HG03025 (cell line): ENCODE data around the gene EPAS1.

ENCODE experiments used
- ATAC-seq: cut with Tn5 transposase; IDR thresholded peaks from one replicate; pipeline ENCODE4 v1.9.1; 2021; ENCODE audit warnings: mild to moderate bottlenecking, moderate library complexity; ENCODE audit not compliant: unreplicated experiment, low FRiP score

Gene EPAS1

DNA sequence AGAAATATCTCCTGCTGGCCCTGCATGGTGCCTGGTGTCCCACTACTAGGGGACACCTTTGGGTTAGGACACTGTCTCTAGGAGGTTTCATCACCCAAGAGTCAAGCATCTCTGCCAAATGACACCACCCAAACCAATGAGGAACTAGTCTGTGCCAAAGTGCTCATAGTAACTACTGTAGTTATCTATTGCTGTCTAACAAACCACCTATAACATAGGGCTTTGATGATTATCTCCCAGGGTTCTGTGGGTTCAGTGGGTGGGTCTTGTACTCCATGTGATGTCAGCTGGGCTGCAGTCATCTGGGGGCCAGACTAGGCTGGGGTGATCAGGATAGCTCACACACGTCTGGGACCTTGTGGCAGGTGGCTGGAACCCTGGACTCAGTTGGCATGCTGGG lies 59.8 kb downstream of the EPAS1 start:
- ATAC-seq = no peak

DNA sequence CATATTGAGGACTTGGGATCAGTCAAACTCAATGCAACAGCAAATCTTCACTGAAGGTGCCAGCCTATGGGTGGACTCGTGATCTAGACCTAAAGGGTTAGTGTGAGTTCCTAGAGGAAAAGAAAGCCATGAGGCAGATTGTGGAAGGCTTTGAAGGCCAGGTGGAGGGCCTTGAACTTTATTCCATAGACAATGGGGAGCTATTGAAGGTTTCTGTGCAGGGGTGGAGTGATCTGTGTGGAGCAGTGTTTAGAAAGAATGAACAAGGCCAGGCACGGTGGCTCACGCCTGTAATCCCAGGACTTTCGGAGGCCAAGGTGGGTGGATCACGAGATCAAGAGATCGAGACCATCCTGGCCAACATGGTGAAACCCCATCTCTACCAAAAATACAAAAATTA lies 61.5 kb downstream of the EPAS1 start:
- no peak for ATAC-seq

DNA sequence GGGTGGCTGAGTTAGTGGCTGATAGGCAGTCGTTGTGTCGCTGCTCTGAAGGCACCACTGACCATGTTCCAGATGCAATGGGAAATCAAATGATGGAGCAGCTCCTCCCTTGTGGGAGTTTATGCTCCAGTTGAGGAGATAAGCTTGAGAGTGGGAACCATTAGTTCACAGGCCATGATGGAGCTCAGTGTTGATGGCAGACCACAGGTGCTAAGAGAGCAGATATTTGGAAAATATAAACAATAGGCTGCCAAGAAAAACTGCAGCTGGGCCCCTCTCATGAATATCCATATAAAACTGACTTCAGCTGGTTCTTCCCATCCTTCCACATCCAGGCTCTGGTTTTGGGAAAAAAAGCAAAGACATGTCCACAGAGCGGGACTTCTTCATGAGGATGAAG lies 63.1 kb downstream of the EPAS1 start:
- no peak for ATAC-seq

DNA sequence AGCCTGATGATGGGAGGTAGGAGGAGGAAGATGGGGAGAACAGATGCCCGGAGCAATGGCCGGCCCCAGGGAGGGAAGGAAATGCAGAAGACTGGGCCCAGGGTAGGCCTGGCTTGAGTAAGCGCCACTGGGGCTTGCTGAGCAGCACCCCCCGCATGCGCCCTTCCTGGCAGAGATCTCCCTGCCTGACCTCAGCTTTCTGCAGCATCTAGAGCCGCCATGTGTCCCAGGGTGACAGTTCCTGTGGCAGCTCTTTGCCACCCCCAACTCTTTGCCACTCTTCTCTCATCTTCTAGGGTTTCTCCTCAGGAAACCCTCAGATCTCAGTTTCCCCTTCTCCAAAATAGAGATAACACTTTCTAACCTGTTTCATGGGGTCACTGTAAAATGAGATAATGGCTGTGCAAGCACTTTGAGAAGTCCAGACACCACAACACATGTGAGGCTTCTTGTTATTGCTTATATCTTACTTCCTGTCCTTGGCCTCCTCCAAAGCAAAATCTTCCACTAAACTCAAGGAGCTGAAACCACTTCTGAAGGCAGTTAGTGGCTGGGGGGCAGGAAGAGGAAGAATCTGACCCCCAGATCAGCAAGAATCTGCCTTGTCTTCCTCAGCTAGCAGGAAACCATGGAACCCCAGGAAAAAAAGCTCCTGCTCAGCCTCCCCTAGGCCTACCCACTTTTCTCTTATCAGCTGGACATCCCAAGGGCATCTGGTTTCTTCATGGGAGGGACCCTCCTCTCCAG lies 64.9 kb downstream of the EPAS1 start:
- ATAC-seq = no peak

DNA sequence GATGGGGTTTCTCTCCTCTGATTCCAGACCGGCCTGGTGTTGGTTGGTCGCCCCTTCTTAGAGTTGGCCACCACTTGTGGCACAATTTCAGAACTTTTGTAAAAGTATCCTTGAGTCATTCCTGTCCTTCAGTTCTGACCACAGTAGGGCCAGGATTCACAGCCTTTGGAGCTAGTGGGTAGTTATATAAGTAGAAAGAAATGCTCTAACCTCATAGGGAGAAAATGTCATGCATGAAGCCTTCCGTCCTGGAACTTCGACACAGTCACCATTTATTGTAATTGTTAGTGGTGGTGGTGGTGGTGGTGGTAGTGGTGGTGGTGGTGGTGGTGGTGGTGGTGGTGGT lies 65.4 kb downstream of the EPAS1 start:
- ATAC-seq = no peak

DNA sequence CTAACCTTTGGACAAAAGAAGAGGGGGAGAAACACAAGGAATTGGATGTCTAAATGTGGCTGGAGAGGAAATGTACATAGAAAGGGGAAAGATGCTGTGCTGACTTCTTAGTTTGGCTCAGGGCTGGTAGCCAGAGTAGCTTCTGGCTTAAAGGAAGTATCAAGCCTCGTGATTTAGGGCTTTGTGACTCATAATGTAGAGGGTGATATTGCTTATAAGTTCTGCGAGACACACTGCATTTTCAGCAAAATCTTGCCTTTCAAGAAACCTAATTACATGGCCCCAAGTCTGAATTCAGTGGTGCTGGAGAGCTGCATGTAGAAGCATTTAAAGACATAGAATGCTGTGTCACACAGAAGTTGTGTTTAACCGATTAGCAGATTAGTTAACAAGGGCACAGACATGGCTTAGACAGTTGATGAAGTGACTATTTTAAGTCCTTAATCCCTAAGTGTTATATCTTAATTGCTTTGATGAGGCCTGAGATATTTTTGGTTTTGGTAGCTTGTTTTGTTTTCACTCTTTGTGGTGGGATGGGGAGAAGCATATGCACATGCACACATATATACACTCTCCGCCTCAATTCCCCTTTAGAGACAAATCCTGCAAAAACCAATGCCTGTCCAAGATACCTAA lies 66.4 kb downstream of the EPAS1 start:
- no peak for ATAC-seq

DNA sequence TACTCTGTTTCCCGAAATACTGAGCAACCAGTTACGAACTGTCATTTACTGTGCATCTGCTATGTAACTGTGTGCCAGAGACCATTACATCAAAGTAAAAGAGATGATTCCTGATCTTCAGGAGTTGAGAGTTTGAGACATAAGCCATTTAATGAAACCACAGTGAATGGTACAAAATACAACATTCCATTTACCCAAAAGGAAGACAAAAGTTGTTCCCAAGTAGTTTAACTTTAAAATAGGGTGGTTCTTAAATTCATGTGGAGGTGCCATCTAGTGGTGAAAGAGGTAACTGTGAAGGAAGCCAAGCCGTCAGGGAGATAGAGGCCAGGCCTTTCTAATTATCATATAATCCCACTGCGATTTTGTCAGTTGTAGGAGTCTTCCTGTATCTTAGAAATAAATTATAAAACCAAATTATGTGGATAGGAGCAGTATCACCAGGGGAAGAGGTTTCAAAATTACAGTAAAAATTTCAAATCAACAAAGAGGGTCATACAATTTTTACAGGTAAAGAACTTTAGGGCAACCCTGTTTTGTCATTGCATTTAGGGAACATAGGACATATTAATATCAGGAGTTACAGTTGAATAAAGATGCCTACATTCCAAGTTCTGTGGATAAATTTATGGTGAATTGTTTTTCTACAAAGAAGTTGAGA lies 67.7 kb downstream of the EPAS1 start:
- ATAC-seq = no peak

DNA sequence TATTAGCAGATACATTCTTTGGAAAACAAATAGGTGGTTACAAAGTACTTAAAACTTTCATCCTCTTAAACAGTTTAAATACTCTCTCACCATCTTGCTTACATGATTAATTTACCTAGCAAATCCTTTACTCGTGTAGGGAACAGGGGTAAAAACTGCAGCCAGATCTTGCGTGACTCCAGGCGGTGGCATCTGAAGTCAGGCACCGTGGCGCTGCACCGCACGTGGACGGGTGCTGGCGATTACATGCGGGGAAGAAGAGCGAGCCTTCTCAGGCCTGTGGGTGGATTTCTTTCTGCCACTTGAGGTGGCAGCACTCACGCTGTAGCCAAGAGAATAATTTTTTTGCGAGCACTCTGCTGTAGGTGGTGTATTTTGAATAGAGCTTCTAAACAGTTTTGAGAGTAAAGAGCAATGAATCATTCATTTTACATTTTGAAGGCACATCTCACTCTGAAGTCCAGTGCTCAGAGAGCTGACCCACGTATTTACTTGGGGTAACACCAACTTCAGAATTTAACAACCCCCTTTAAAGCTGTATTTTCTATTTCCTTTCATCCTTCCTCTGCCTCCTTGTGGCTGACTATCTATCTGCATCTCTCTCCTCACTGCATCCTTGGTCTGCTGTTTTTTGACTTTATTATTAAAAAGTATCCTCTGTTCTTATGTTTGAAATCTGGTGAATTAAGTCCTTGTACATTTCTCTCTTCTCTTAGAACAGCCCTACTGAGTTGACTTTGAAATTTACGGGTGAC lies 68.9 kb downstream of the EPAS1 start:
- no peak for ATAC-seq

DNA sequence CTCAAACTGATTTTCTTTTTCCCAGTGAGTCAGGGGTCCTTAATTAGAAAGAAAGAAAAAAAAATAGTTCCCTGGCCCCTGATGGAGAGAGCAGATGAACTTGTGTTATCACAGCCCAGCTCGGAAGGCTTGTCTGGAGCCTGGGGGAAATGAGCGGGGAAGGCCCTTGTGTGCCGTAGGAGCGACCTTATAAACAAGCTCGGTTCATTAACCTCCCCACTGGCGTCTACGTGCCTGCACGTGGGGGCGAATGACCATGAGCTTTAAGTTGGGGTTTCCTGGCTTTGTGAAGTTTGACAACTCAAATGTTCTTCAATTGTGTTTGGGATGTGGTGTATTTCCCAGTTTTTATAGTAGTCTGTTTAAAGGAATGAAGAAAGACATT lies 69.5 kb downstream of the EPAS1 start:
- no peak for ATAC-seq

DNA sequence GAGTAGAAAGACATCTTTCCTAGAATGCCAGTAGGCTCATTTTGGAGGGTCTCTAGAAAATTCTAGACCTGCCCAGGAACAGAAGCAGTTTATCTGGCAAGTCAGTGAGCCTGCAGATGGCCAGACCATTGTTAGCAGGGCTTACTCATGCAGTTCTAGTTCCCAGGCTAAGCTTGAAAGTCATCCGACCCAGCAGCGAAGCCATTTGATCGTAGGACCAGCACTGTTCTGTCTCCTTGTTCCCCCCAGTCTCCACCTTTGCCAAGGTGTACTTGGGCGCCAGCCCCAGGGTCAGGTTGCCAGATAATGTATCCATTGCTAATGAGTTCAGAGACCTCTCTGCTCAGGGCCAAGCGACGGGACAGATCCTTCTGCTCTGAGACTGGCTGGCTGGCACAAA lies 70.1 kb downstream of the EPAS1 start:
- ATAC-seq = no peak

DNA sequence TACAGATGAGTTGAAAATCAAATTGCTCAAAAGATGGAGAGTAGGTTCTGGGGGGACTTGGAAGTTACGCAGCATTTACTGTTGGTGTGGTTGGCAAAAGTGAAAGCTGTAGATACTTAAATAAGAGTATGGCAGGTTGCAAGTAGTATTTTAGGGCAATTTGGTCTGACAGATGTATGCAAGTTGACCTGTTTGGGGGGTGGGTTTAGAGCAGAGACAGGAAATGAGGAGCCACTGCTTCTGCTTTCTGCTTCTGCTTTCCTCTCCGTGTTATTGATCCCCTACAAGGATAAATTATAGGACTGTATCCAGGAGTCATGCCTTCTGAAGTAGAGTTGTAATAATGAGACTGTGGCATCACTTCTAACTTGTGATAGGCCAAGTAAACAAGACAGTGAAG lies 71.2 kb downstream of the EPAS1 start:
- no peak for ATAC-seq

DNA sequence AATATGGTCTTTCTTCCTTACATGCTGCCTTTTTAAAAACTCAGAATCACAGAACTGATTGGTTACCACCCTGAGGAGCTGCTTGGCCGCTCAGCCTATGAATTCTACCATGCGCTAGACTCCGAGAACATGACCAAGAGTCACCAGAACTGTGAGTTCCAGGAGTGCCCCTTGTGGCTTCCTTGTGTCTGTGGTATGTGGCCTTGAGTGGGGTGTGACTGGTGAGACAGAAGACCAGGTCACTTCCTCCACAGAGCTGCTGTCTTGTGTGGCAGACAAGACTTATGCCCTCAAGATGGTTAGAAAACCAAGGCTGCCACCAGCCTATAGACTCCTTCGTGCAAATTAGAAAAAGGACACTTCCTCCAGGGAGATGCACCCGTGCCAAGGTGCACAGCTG lies 72.6 kb downstream of the EPAS1 start:
- ATAC-seq = no peak

DNA sequence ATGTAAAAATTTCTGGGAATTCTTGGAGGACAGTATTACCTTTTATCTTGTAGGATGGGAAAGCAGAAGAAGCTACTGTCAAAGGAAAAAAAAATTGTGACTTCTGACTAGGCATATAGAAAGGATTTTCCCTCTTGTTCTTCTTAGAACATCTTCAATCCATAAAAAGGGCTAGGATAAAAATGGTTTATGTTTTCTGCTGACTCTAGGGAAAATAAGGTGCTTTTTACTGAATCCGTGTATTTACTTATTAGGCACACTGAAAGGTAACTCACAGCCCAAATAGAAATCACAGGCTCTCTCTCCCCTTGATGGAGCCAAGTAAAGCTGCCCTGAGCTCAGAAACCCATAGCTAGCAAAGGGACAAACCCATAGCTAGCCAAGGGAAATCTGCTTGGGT lies 74.6 kb downstream of the EPAS1 start:
- ATAC-seq = no peak

DNA sequence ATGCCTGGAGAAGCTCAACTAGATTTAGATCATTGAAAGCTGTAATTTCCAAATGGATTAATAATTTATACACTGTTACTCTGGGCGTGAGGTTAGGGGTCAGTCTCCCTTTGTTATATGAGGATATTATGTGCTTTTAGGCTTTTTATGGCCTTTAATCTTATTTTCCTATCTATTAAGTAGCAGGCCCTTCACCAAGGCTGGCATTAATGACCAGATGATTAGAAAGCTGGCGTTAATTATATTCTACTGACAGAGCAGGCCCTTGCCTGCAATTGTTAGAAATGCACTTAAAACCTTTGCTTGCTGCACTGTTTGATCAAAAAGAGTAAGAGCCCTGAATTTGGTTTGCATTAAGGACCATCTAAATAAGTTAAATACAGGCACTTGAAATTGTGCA lies 75.3 kb downstream of the EPAS1 start:
- no peak for ATAC-seq

DNA sequence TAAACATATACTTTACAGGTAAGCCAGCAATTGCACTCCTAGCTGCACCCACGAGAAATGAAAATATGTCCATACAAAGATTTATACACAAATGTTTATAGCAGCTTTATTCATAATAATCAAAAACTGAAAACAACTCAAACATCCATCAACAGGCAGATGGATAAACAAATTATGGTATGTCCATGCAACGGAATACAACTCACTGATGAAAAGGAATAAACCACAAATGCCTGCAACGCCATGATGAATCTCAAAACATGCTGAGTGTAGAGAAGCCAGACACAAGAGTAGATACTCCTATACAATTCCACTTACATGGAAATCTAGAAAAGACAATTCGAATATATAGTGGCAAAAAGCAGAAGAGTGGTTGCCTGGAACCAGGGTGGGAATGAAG lies 76.0 kb downstream of the EPAS1 start:
- no peak for ATAC-seq

DNA sequence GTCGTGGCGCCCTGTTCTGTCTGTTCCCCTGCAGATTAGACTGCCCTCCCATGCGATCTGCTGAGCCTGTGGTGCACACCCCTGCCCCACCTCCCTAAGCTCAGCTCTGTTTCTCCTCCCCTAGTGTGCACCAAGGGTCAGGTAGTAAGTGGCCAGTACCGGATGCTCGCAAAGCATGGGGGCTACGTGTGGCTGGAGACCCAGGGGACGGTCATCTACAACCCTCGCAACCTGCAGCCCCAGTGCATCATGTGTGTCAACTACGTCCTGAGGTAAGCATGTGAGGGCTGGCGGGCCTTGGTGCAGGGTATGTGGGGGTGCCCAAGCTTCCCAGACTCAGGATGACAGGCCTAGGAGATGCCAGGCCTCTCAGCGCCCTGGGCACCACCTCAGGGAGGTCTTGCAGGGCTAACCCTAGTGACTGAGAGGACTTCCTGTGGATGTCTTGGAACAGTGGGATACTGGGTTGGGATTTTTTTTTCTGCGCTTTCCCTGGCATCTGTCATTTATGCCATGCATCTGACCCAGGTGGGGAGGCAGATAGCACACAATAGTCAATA lies 78.4 kb downstream of the EPAS1 start:
- ATAC-seq = no peak

DNA sequence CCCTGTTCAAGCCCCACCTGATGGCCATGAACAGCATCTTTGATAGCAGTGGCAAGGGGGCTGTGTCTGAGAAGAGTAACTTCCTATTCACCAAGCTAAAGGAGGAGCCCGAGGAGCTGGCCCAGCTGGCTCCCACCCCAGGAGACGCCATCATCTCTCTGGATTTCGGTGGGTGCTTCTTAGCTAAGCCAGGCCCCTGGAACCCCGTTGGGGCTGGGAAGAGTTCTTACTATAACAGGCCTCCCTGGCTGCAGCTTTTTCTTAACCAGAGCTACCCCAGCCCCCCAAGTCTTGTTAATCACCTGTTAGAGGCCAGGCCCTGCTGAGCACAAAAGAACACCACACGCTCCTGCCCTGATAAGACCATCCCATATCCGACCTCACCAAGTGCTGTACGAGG lies 79.4 kb downstream of the EPAS1 start:
- no peak for ATAC-seq

DNA sequence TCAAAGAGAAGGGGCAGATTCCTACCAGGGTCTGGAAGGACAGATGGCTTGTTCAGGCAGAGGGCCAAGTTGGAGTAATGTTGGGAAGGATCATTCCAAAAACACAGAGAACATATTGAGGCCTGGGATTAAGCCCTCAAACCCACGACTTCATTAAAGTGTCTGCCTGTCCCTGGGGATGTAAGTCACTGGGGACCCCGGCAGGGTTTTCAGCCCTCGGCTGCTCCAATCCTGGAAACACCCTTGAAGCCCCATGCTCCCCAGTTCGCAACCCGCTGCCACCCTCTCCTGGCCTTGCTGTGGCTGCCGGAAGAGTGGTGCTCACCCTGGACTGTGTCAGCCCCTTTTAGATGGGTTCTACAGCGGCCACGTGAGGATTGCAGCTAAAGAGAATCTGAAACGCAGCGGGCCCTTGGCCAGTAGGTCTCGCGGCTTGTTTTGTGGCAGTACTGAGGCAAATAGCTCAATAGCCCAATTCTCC lies 79.9 kb downstream of the EPAS1 start:
- no peak for ATAC-seq

DNA sequence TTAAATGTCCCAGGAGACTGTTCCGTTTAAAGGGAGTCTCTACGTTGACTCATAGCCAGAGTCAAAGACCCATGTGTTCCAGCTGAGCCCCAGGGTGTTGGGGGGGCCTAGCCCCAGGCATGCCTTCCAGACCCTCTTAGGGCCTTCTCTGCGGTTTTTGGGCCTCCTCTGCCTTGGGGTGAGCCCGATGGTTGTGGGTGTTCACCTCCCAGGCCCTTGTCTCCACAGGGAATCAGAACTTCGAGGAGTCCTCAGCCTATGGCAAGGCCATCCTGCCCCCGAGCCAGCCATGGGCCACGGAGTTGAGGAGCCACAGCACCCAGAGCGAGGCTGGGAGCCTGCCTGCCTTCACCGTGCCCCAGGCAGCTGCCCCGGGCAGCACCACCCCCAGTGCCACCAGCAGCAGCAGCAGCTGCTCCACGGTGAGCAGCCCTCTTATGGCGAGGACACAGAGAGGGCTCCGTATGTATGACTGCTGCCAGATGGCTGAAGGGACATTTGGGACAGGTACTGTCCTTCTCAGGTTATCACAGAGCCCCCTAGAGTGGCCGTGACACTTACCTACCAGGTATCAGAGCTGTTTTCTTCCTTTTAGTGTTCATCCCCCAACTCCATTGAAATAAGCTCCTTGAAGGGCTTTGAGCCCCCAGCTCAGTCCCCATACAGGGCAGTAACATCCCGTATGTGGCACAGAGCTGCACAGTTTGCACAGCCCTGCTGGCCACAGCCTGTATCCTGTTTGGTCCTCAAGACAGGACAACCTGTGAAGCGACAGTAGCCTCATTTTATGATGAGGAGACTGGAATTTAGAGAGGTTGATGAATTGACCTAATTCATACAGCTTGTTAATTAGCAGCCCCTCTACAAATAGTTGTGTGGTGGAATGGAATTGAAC lies 80.7 kb downstream of the EPAS1 start:
- ATAC-seq = no peak

DNA sequence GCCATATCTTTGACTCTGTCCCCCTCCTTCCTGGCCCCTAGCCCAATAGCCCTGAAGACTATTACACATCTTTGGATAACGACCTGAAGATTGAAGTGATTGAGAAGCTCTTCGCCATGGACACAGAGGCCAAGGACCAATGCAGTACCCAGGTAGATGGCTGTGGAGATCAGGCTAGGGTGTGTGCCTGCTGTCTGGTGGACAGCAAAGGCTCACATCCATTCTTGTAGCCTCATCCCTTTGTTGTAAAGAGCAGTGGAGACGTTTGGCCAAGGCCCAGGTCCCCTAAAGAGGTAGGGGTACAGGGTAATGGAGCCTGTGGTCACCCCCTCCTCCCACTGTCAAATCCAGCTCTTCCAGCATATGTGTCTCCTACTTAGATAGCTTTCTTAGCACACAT lies 81.4 kb downstream of the EPAS1 start:
- ATAC-seq = no peak
